ENCODE measurements around the gene MYADM. TPM values are rescaled to one million over a fixed set of nuclear protein-coding genes. Genes with fewer than 3 reads are reported as not detected.

Gene MYADM
- polyA plus RNA-seq, 1 of the 3 experiments (the other 2 are of a cell fraction): 38.7 TPM

DNA sequence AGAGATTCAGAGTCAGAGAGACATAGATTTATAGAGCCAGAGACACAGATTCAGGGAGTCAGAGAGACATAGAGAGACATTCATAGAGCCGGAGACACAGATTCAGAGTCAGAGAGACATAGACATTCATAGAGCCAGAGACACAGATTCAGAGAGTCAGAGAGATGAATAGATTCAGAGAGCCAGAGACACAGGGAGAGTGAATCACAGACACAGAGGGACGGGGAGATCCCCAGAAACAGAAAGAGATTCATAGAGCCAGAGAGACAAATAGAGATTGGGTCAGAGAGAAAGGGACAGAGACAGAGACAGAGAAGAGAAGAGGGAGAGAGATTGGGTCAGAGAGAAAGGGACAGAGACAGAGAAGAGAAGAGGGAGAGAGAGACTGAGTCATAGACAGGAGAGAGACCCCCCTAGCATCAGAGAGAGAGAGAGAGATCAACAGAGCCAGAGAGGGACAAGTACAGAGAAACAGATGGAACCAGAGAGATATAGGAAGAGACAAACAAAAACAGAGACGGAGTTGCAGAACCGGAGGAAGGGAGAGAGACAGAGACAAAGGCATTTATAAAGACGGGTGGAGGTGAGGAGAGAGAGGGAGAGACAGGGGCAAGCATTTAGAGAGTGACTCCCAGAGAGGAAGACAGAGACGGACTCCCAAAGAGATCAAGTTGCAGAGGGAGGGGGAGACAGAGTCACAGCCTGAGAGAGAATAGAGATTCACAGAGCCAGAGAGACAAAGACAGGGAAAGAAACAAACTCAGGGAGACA lies 13.2 kb downstream of the MYADM start:
- Histone ChIP-seq H3K79me2 (ENCODE audit: insufficient read depth) (no peaks in the 10 kb centered on the region), H2AFZ (ENCODE audit: low read depth) (no peak overlapping the region), H3K36me3 (replicated peaks in 1 of 2; ENCODE audit: control insufficient read depth in 1 of 2, insufficient read depth in 2 of 2, low read length in 1 of 2) (no peaks in the 10 kb centered on the region), H3K9ac (no peak overlapping the region), H3K27ac (ENCODE audit: low read depth in 2 of 2, low read length in 1 of 2) (no peak overlapping the region), H3K4me1 (ENCODE audit: control insufficient read depth in 1 of 2, insufficient read depth in 2 of 2, low read depth in 1 of 2, low read length in 1 of 2) (peaks cover 0 to 14% of the 10 kb centered on the region in 2 experiments; a peak in 1 of 4 replicates), H3K27me3 (ENCODE audit: insufficient read depth) (peaks cover 36% of the 10 kb centered on the region), H3K4me3 (ENCODE audit: low read depth in 2 of 2, low read length in 1 of 2) (no peak overlapping the region), H4K20me1 (ENCODE audit: insufficient read depth) (0 out of 2 replicates have a peak, but pooled peaks cover under 1% of the 10 kb centered on the region), H3K9me2 (no peaks in the 10 kb centered on the region), H3K9me3 (no peaks in the 10 kb centered on the region), H3F3A (replicated peaks; ENCODE audit: insufficient read depth) (peaks cover 24% of the 10 kb centered on the region), H3K4me2 (peak overlapping the region; percentile 79)
- ChIA-PET CTCF (interaction anchor here (1.3 to 1.6 kb wide), 2 partner anchors 39 to 149 kb away, joined by 4 to 10 read pairs; no protein-coding TSS in a partner anchor), POLR2A (no interaction called here)
- TF ChIP-seq YY1 (IDR thresholded peaks at IDR 0.05; ENCODE audit: low read depth): no peak
- TF ChIP-seq NFIC (IDR thresholded peaks at IDR 0.05; ENCODE audit: borderline replicate concordance): no peak
- no peak for TF ChIP-seq POLR2AphosphoS5 (IDR thresholded peaks at IDR 0.05; ENCODE audit: low read depth, low read length)
- TF ChIP-seq, protein P1, sequence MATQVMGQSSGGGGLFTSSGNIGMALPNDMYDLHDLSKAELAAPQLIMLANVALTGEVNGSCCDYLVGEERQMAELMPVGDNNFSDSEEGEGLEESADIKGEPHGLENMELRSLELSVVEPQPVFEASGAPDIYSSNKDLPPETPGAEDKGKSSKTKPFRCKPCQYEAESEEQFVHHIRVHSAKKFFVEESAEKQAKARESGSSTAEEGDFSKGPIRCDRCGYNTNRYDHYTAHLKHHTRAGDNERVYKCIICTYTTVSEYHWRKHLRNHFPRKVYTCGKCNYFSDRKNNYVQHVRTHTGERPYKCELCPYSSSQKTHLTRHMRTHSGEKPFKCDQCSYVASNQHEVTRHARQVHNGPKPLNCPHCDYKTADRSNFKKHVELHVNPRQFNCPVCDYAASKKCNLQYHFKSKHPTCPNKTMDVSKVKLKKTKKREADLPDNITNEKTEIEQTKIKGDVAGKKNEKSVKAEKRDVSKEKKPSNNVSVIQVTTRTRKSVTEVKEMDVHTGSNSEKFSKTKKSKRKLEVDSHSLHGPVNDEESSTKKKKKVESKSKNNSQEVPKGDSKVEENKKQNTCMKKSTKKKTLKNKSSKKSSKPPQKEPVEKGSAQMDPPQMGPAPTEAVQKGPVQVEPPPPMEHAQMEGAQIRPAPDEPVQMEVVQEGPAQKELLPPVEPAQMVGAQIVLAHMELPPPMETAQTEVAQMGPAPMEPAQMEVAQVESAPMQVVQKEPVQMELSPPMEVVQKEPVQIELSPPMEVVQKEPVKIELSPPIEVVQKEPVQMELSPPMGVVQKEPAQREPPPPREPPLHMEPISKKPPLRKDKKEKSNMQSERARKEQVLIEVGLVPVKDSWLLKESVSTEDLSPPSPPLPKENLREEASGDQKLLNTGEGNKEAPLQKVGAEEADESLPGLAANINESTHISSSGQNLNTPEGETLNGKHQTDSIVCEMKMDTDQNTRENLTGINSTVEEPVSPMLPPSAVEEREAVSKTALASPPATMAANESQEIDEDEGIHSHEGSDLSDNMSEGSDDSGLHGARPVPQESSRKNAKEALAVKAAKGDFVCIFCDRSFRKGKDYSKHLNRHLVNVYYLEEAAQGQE (IDR thresholded peaks at IDR 0.05; ENCODE audit: low read depth, low read length): no peak
- no peak for TF ChIP-seq RFX5 (IDR thresholded peaks at IDR 0.05; ENCODE audit: low read length)
- TF ChIP-seq, protein P2, sequence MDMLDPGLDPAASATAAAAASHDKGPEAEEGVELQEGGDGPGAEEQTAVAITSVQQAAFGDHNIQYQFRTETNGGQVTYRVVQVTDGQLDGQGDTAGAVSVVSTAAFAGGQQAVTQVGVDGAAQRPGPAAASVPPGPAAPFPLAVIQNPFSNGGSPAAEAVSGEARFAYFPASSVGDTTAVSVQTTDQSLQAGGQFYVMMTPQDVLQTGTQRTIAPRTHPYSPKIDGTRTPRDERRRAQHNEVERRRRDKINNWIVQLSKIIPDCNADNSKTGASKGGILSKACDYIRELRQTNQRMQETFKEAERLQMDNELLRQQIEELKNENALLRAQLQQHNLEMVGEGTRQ (IDR thresholded peaks at IDR 0.05; ENCODE audit: borderline replicate concordance, low read depth, low read length): no peak
- no peak for TF ChIP-seq FOXJ3 (CRISPR knock-in tag; IDR thresholded peaks at IDR 0.05)
- TF ChIP-seq, protein P3, sequence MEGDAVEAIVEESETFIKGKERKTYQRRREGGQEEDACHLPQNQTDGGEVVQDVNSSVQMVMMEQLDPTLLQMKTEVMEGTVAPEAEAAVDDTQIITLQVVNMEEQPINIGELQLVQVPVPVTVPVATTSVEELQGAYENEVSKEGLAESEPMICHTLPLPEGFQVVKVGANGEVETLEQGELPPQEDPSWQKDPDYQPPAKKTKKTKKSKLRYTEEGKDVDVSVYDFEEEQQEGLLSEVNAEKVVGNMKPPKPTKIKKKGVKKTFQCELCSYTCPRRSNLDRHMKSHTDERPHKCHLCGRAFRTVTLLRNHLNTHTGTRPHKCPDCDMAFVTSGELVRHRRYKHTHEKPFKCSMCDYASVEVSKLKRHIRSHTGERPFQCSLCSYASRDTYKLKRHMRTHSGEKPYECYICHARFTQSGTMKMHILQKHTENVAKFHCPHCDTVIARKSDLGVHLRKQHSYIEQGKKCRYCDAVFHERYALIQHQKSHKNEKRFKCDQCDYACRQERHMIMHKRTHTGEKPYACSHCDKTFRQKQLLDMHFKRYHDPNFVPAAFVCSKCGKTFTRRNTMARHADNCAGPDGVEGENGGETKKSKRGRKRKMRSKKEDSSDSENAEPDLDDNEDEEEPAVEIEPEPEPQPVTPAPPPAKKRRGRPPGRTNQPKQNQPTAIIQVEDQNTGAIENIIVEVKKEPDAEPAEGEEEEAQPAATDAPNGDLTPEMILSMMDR (IDR thresholded peaks at IDR 0.05): no peak
- WGBS (ENCODE audit: low lambda C conversion rate): 32% methylated on average over 6 of the region's 6 CpGs
- no peak for DNase-seq

All from SK-N-SH (cell line).